GM21786 (cell line): ENCODE measurements around the gene KIRREL1.

Source experiments
- ATAC-seq: cut with Tn5 transposase; IDR thresholded peaks from one replicate; pipeline ENCODE4 v1.9.1; 2021; ENCODE audit not compliant: unreplicated experiment

Gene KIRREL1

DNA sequence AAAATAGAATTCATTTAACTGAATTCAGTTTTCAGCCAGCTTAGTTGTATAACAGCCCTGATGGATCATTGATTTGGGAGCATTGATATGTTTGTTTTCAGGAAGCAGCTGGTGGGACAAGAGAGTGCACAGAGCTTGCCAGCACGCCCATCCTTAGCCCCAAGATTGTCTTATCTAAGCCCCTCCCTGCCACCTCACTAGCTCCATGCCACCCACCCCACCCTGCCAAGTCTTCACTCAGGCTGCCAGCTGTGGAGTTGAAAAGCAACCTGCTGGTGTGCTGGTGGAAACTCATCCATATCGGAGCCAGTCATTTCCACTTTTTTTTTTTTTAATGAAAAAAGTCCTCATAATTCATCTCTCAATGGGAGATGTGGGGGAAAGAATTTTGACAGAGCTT, 11.8 kb downstream of the KIRREL1 start:
- no peak for ATAC-seq

DNA sequence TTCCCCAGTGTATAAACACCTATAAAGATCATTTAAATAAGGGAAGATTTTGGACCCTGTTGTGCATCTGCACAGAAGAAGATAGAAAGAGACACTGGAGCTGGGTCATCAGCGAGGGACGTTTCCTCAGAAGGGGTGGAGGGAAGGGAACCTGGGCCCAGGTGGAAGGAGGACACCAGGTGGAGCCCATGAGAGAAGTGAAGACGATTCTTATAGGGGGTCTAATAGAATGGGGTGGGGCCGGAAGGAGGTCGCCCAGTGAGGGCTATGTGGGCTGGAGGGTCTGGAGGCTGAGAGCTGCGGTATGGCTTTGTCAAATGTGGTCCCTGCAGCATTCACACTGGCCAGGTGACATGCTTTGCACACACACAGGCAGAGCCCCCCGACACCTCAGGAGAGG, 13.7 kb downstream of the KIRREL1 start:
- ATAC-seq, result no peak

DNA sequence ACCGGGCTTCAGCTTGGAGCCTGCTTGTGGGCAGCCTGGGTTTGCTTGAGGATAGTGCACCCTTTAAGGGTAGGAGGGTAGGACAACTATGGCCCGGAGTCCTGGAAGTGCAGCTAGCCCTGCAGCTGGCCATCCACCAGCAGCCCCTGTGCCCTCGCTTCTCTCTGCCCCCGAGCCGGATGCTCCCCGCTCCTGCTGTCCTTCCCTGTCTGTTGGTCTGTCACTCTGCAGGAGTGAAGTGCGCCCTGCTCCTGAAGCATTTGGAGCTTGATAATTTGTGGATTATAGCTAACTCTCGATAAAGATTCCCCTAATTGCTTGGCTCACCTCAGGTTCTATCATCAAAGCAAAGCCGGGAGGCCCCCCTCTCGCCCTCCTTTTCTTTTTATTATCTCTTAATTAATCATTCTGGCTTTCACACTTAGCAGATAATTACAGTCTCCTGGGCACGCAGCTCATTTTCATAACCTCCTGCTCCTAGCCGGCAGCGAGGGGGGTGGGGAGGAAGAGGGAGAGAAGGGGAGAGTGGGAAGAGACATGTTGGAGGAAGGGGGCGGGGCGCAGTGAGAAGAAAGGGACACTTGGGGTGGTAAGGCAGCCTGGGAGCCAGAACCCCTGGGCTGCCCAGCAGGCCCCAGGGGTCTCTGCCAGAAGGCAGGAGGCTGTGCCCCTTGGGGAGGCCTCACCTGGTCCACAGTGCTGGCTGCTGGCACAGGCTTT, 14.4 kb downstream of the KIRREL1 start:
- no peak for ATAC-seq

DNA sequence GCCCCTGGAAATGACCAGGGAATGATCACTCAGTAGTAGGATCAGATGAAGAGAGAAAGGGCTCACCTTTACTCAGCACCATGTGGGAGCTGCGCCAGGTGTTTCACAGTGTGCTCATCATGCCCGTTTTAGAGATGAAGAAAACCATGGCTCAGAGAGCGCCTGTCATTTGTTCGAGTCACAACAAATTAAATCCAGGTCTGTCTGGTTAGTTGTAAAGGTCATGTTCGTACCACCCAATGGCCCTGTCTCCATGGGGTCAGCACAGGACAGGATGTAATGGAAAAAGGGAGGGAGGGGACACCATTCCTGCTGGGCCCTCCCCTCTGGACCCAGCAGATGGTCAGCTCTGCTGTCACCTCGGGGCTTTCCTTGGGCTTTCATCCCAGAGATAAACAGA, 15.2 kb downstream of the KIRREL1 start:
- no peak for ATAC-seq

DNA sequence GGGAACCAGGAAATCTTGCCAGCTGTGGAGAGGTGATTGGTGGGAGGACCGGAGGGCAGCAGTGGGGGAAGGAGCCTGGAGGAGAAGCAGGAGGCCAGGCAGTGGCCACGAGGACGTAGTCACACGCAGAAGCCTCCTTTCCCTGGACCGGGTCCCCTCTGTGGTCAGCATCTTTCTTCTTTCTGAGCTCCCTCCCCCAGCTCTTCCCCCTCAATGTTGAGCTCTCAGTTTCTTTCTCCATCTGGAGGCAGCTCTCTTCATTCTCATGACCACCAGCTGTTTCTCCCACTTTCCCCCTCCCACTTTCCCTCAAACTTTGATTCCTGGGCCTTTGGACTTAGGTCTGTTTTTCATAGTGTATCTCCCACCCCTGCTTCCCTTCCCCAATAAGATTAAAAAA, 18.3 kb downstream of the KIRREL1 start:
- no peak for ATAC-seq

DNA sequence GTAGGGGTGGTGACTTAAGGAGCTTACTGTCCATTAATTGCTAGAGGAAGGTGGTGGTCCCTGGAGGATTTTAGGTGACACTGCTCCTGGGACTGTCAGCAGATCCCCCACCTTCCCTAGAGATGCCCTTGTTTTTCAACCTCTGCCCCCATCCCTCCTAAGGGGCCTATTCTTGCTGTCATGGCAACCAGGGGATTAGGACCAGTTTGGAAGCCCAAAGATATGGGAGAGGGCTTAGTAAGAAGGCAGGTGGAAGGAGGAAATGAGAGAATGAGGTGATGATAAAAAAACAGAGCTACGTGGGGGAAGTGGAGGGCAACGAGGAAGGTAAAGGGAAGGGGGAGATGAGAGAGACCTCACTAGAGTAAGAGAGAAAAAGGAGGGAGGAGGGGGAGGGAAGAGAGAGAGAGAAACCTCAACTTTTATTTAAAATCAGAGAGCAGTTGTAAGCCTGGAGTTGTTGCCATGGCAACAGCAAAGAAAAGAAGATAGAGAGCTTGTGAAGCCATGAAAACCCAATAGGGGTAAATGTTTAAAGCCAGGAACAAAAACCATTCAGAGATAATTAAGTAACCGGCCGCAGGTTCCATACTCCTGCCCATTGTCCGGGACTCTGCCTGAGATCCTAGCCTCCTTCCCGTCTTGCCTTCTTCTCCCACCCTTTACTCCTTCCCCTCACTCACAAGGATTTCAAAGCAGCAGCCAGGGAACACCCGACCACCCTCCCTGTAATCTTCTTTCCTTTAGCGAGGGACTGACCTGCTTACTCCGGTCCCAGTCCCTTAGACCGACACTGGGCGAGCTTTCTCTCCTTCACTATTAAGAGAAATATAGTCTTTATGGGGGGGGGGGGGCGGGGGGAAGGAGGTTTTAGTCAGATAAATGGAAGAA, 20.6 kb downstream of the KIRREL1 start:
- no peak for ATAC-seq

DNA sequence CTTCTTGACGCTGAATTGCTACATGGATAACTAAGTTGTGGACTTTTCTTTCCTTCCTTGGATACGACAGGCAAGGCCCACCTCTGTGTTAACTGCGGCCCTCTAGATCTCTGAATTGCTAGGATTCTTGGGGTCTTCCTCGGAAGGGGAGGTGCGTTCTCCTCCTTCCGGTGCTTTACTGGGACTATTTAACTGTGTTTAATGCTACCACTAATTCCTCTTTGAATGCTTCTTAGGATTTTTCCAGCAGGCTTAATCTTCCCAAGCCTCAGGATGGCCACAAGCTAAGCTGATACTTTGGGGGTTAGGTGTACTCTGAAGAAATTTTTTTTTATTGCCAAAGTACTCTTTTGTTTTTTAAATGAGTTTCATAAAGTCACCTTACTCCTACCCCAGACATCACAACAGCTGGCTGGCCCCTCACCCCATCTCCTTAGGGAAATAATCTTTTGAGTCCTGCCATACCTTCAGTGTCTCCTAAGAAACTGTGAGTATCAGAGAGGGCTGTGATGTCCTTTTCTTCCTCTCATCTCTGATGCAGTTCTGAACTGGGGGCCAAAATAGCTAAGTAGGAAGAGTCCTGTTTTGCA, 21.4 kb downstream of the KIRREL1 start:
- ATAC-seq, result no peak

DNA sequence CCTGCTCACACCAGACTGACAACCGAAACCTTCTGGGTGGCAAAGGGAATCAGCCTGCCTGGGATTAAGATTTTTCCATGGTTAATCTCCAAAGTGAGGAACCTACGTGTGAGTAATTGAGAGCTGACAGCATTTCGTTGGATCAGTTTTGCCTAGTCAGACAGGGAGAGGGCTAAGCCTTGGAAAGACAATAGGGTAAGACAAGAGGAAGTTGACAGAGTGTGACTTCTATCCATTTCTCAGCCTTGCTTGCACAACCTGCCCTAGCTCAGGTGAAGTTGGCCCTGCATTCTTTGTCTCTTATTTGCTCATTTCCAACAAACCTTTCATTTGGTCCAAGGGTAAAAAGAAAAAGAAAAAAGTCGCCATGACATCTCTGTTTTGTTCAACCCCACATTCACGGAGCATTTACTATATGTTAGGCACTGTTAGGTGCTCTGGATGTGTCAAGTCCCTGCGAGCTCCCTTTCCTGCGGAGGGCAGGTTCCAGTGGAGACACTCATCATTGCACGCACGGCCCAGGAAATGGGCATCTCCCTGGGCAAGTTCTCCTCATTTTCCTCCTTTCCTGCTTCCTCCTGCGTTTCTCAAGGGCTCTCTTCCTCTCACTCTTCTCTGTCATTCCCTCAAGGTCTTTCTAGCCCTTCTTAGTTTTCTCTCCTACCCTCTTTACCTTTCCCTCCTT, 23.3 kb downstream of the KIRREL1 start:
- ATAC-seq, result no peak

GRCh38 chr1:158017800-158018595, 24.6 kb downstream of the KIRREL1 start:
- no peak for ATAC-seq

GRCh38 chr1:158019171-158019868, 25.9 kb downstream of the KIRREL1 start:
- no peak for ATAC-seq

- ATAC-seq, result no peak
These were observed 26.9 kb downstream of the KIRREL1 start for GRCh38 chr1:158020259-158020885.

DNA sequence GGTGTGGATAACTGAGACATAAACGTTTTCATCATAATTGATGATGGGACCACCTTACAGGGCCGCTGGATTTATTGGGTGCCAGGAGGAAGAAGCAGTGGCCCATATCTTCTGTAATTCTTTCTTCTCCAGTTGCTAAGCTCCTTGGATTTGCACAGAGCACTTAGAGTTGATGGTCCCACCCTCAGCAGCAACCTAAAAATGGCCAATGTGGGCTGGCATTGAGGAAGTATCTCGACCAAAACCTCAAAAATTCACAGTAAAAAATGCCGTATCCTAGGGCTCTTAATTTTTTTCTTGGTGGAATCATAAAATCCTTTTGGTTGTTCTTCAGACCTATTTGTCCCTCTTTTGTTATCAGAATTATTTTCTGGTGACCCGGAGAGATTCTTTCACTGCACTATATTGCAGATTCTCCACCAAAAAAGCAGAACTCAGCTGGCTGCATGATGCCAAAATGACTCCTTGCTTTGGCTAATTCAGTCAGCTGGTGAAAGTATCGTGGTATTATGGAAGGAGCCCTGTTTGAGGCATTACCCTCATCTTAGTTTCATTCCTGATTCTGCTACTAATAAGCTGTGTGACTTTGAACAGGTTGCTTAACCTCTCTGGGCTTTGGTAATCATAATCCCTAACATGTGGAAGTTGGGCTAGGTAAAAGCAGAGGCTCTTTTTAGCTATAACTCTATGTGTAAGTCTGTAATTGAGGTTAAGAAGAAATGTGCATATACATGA, 27.6 kb downstream of the KIRREL1 start:
- ATAC-seq, result no peak

- ATAC-seq, result no peak
These were observed 28.3 kb downstream of the KIRREL1 start for GRCh38 chr1:158021721-158022120.

- ATAC-seq, result no peak
These were observed 29.3 kb downstream of the KIRREL1 start for GRCh38 chr1:158022554-158023312.

GRCh38 chr1:158024737-158025136, 31.3 kb downstream of the KIRREL1 start:
- ATAC-seq, result no peak

GRCh38 chr1:158025576-158026230, 32.3 kb downstream of the KIRREL1 start:
- no peak for ATAC-seq

DNA sequence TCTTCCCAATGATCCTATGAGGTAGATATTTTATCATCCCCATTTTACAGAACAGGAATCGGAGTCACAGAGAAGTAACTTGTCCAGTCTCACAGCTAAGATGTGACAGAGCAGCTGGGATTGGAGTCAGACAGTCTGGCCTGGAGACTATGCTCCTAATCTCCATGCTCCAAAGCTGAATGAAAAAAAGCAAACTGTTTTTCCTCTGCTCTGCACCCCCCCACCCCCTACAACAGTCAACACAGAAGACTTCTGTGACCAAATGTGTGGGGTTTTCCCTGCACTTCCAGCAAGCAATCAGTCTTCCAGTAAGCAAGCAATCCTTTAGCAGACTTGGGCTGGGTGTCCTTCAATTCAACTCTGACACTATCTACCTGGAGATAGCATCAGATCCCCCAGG, 33.2 kb downstream of the KIRREL1 start:
- ATAC-seq, result no peak

GRCh38 chr1:158027508-158027907, 34.1 kb downstream of the KIRREL1 start:
- no peak for ATAC-seq
